Chondrocyte (in vitro differentiated cells): ENCODE results near the gene CPT1B. TPM values are rescaled to one million over a fixed set of nuclear protein-coding genes. Genes with fewer than 3 reads are reported as not detected.
A peak's percentile ranks its signal among the peaks of the same experiment; 100 is the strongest.
"Not testable (repeated sequence)": the region's sequence is repeated elsewhere in the genome, so short reads cannot be mapped to it uniquely, and the experiment has no call there.

Experiments used
- DNase-seq: peaks from one replicate; pipeline ENCODE4 v3.0.0; 2021; ENCODE audit warnings: mixed read lengths, low spot score
- H3K27ac Mint-ChIP-seq: one replicate; pipeline ENCODE4 v1.8.0; 2021; ENCODE audit warnings: mild to moderate bottlenecking, moderate library complexity, mixed read lengths; ENCODE audit not compliant: unreplicated experiment
- H3K27me3 Mint-ChIP-seq: 2 replicates; pipeline ENCODE4 v1.8.0; 2021; ENCODE audit warnings: low read depth, mixed read lengths
- H3K36me3 Mint-ChIP-seq: 2 replicates; pipeline ENCODE4 v1.8.0; 2021; ENCODE audit warnings: low read depth, mixed read lengths
- H3K4me1 Mint-ChIP-seq: 2 replicates; pipeline ENCODE4 v1.8.0; 2021; ENCODE audit warnings: low read depth, mild to moderate bottlenecking, mixed read lengths
- H3K4me3 Mint-ChIP-seq: one replicate; pipeline ENCODE4 v1.8.0; 2021; ENCODE audit warnings: mild to moderate bottlenecking, moderate library complexity, mixed read lengths; ENCODE audit not compliant: unreplicated experiment
- H3K9me3 Mint-ChIP-seq: 2 replicates; pipeline ENCODE4 v1.8.0; 2021; ENCODE audit warnings: low read depth, mixed read lengths
- CTCF ChIP-seq: fragments of 200-600 bp; sonication (generic); IDR thresholded peaks from 2 replicates; pipeline ENCODE4 v1.5.0; 2021; ENCODE audit warnings: antibody characterized with exemption, mild to moderate bottlenecking, moderate library complexity
- total RNA-seq: library from RNA; stranded (reverse); gene quantifications from 3 replicates; pipeline ENCODE4 v1.2.1, GENCODE V29; 2021

CPT1B gene
- total RNA-seq, 1 donor from 2014 or later = 33.9 TPM

GRCh38 chr22:50620593-50621355, 42.5 kb upstream of the CPT1B start:
- Mint-ChIP-seq H3K27me3 (peaks cover 7% of the 10 kb centered on the region), H3K36me3 (no peaks in the 10 kb centered on the region), H3K27ac (peak overlapping the region; percentile 32), H3K9me3 (no peaks in the 10 kb centered on the region), H3K4me1 (peaks cover 24% of the 10 kb centered on the region), H3K4me3 (peak overlapping the region; percentile 45)
- TF ChIP-seq CTCF = peak; percentile 50
- no peak for DNase-seq

GRCh38 chr22:50614296-50614695, 36.1 kb upstream of the CPT1B start:
- H3K36me3 Mint-ChIP-seq, H3K9me3 Mint-ChIP-seq, H3K4me3 Mint-ChIP-seq, H3K27ac Mint-ChIP-seq, H3K4me1 Mint-ChIP-seq, DNase-seq: not testable (repeated sequence)
- peaks cover 15% of the 10 kb centered on the region for H3K27me3 Mint-ChIP-seq

- H3K9me3 Mint-ChIP-seq = no peaks in the 10 kb centered on the region
- no peaks in the 10 kb centered on the region for H3K4me1 Mint-ChIP-seq
- TF ChIP-seq CTCF = no peak
- H3K36me3 Mint-ChIP-seq = no peaks in the 10 kb centered on the region
- H3K27ac Mint-ChIP-seq = no peak overlapping the region
- no peak overlapping the region for H3K4me3 Mint-ChIP-seq
- no peak for DNase-seq
- H3K27me3 Mint-ChIP-seq = peaks cover 13% of the 10 kb centered on the region
Measured at GRCh38 chr22:50613291-50613981, 35.2 kb upstream of the CPT1B start.

- Mint-ChIP-seq H3K36me3 (no peaks in the 10 kb centered on the region), H3K4me1 (no peaks in the 10 kb centered on the region), H3K27ac (peak overlapping the region; percentile 36), H3K4me3 (no peak overlapping the region), H3K9me3 (no peaks in the 10 kb centered on the region), H3K27me3 (peaks cover 11% of the 10 kb centered on the region)
- TF ChIP-seq CTCF = no peak
- DNase-seq = no peak
Measured at GRCh38 chr22:50612528-50613221, 34.4 kb upstream of the CPT1B start.

GRCh38 chr22:50612168-50612527, 33.9 kb upstream of the CPT1B start:
- Mint-ChIP-seq H3K27ac (no peak overlapping the region), H3K36me3 (no peaks in the 10 kb centered on the region), H3K4me3 (no peak overlapping the region), H3K27me3 (peaks cover 9% of the 10 kb centered on the region), H3K9me3 (no peaks in the 10 kb centered on the region), H3K4me1 (no peaks in the 10 kb centered on the region)
- DNase-seq = no peak
- no peak for TF ChIP-seq CTCF
